Measurements from ENCODE around the gene TMIE. TPM values are rescaled to one million over a fixed set of nuclear protein-coding genes. Genes with fewer than 3 reads are reported as not detected.

The TMIE gene
- total RNA-seq, 1 donor, result not detected

- no peak for DNase-seq (ENCODE audit: low read depth)
- TF ChIP-seq CTCF (IDR thresholded peaks at IDR 0.05; ENCODE audit: insufficient read depth, low read depth, low read length), result no peak
- no peak overlapping the region for H3K4me3 ChIP-seq (ENCODE audit: low read depth, low read length)
These were observed 21.3 kb downstream of the TMIE start for GRCh38 chr3:46722443-46722842.

DNA sequence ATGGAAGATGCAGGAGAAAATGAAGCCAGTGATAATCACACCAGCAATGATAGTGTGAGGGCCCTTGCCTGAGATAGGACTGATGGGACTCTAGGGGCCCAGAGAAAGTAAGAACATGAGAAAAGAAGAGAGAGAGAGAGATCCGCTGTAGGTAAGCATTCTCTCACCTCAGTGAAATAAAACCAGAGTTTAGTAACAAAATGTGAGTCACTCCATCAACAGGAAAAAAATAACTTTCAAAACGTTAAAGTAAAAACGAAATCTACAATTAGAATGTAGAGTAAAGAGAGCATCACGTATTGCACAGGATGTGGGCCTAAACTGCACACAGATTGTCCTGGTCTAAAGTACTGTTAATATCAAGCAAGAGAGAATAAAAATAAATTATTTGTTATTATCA, 23.2 kb downstream of the TMIE start:
- DNase-seq (ENCODE audit: low read depth), result no peak
- H3K4me3 ChIP-seq (ENCODE audit: low read depth, low read length), result no peak overlapping the region
- no peak for TF ChIP-seq CTCF (IDR thresholded peaks at IDR 0.05; ENCODE audit: insufficient read depth, low read depth, low read length)

GRCh38 chr3:46725621-46726314, 24.6 kb downstream of the TMIE start:
- TF ChIP-seq CTCF (IDR thresholded peaks at IDR 0.05; ENCODE audit: insufficient read depth, low read depth, low read length), result no peak
- no peak overlapping the region for H3K4me3 ChIP-seq (ENCODE audit: low read depth, low read length)
- DNase-seq (ENCODE audit: low read depth), result no peak

DNA sequence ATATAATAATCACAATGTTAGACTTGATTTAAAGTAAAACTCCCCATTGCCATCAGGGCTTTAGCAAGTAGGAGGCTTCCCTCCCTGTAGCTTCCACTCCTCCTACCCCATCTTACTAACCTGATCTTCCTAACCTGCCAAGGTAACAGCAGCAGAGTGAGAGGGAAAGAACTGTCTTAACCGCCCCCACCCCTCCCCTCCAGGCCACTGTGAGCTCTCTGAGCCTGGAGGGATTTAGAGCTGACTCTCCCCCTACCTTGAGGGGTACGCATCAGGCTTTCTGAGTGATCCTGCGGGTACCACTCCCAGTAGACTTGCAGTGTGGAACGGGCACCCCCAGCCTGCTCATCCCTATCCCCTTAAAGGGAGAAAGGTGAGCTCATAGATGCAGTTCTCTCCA, 27.8 kb downstream of the TMIE start:
- DNase-seq (ENCODE audit: low read depth), result no peak
- no peak overlapping the region for H3K4me3 ChIP-seq (ENCODE audit: low read depth, low read length)
- TF ChIP-seq CTCF (IDR thresholded peaks at IDR 0.05; ENCODE audit: insufficient read depth, low read depth, low read length), result no peak

DNA sequence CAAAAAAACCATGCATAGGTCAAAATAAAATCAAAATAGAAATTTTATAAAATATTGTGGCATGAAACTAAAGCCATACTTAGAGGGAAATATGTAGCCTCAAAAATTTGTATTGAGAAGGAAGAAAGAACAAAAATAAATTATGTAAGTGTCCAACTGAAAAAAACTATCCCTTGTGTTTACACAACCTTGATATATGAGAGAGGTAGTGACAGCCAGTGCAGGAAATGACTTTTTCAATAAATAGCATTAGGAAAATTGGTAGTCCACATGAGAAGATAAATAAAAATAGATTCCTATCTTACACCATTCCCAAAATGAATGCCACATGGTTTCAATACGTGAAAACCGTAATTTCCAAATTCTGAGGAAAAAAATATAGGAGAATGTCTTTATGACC, 29.6 kb downstream of the TMIE start:
- no peak overlapping the region for H3K4me3 ChIP-seq (ENCODE audit: low read depth, low read length)
- no peak for DNase-seq (ENCODE audit: low read depth)
- TF ChIP-seq CTCF (IDR thresholded peaks at IDR 0.05; ENCODE audit: insufficient read depth, low read depth, low read length), result no peak

DNA sequence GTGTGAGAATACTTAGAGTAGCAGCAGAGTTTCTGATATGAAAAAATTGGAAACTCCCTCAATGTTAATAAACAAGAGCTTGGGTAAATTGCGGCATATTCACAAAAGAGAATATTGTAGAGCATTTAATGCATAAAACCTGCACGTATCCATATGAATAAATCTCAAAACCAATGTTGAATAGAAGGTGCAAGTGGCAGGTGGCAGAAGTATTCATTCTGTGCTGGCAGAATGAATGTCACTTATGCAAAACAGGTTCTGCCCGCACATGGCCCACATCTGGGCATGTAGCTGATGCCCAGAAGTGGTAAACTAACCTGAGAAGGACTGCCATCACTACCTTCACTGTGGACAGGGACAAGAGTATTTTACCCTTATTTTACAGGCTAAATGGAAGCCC, 30.6 kb downstream of the TMIE start:
- no peak for TF ChIP-seq CTCF (IDR thresholded peaks at IDR 0.05; ENCODE audit: insufficient read depth, low read depth, low read length)
- H3K4me3 ChIP-seq (ENCODE audit: low read depth, low read length), result no peak overlapping the region
- no peak for DNase-seq (ENCODE audit: low read depth)

Measured in fibroblast of villous mesenchyme (primary cell).